GM06990 (cell line): Measurements from ENCODE around the gene LRBA.

ENCODE experiments used
- DNase-seq: peaks from one replicate; pipeline ENCODE4 v3.0.0-alpha.2; 2011; ENCODE audit not compliant: insufficient read length; ENCODE audit errors: extremely low read depth
- H3K27me3 ChIP-seq: replicated peaks from 2 replicates; pipeline ENCODE4 v1.6.0; 2011; ENCODE audit warnings: low read length; ENCODE audit not compliant: control insufficient read depth, insufficient read depth
- H3K36me3 ChIP-seq: 2 replicates; pipeline ENCODE4 v1.5.1; 2011; ENCODE audit warnings: low read length; ENCODE audit not compliant: control insufficient read depth, insufficient read depth
- H3K4me3 ChIP-seq: replicated peaks from 2 replicates; pipeline ENCODE4 v1.5.1; 2011; ENCODE audit warnings: low read depth, mild to moderate bottlenecking, control low read depth, low read length
- TF ChIP-seq, protein P1 (sequence below): IDR thresholded peaks from 2 replicates; pipeline ENCODE4 v1.5.1; 2011; ENCODE audit warnings: low read length, control low read depth, mild to moderate bottlenecking, inconsistent platforms; ENCODE audit not compliant: insufficient read depth, poor library complexity, severe bottlenecking

LRBA gene

DNA sequence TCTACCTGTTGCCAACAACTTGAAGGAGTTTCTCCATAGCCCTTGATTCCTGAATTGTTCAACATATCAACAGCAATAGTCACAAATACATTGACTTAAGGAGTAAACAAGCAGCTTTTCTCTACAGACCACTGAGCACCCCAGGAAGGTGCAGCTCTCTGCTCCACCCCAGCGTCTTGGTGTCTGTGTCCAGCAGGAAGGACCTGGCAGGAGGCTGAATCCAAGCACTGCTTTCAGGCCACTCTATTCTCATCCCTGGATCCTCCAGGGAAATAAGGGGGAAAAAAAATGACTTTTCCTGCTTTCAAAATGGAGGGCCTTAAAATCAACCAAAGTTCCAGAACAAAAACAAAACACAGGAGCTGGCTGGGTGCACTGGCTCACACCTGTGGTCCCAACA, 593.5 kb downstream of the LRBA start:
- TF ChIP-seq, protein P1, sequence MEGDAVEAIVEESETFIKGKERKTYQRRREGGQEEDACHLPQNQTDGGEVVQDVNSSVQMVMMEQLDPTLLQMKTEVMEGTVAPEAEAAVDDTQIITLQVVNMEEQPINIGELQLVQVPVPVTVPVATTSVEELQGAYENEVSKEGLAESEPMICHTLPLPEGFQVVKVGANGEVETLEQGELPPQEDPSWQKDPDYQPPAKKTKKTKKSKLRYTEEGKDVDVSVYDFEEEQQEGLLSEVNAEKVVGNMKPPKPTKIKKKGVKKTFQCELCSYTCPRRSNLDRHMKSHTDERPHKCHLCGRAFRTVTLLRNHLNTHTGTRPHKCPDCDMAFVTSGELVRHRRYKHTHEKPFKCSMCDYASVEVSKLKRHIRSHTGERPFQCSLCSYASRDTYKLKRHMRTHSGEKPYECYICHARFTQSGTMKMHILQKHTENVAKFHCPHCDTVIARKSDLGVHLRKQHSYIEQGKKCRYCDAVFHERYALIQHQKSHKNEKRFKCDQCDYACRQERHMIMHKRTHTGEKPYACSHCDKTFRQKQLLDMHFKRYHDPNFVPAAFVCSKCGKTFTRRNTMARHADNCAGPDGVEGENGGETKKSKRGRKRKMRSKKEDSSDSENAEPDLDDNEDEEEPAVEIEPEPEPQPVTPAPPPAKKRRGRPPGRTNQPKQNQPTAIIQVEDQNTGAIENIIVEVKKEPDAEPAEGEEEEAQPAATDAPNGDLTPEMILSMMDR = no peak
- H3K4me3 ChIP-seq = no peak overlapping the region
- H3K27me3 ChIP-seq = no peaks in the 10 kb centered on the region
- H3K36me3 ChIP-seq = no peaks in the 10 kb centered on the region; the same call in none of the 2 replicates
- no peak for DNase-seq

DNA sequence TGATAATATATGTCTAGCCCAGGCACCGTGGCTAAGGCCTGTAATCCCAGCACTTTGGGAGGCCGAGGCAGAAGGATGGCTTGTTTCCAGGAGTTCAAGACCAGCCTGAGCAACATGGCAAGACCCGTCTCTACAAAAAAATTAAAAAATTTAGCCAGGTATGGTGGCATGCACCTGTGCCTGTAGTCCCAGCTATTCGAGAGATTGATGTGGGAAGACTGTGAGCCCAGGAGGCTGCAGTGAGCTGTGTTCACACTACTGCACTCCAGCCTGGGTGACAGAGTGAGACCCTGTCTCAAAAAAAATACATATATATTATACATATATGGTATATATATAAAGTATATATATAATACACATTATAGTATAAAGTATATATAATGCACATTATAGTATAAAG, 595.1 kb downstream of the LRBA start:
- DNase-seq = no peak
- TF ChIP-seq, protein P1 = no peak

GRCh38 chr4:150418757-150419410, 596.2 kb downstream of the LRBA start:
- no peaks in the 10 kb centered on the region; the same call in none of the 2 replicates for H3K36me3 ChIP-seq
- DNase-seq = no peak
- no peak overlapping the region for H3K4me3 ChIP-seq
- no peaks in the 10 kb centered on the region for H3K27me3 ChIP-seq
- TF ChIP-seq, protein P1 = no peak

More for the DNA sequence above, 595.1 kb downstream of the LRBA start:
- H3K27me3 ChIP-seq = no peaks in the 10 kb centered on the region
- no peaks in the 10 kb centered on the region; the same call in none of the 2 replicates for H3K36me3 ChIP-seq
- no peak overlapping the region for H3K4me3 ChIP-seq

GRCh38 chr4:150415213-150415612, 599.9 kb downstream of the LRBA start:
- no peaks in the 10 kb centered on the region for H3K36me3 ChIP-seq
- no peak overlapping the region for H3K4me3 ChIP-seq
- TF ChIP-seq, protein P1 = no peak
- no peak for DNase-seq
- H3K27me3 ChIP-seq = no peaks in the 10 kb centered on the region

DNA sequence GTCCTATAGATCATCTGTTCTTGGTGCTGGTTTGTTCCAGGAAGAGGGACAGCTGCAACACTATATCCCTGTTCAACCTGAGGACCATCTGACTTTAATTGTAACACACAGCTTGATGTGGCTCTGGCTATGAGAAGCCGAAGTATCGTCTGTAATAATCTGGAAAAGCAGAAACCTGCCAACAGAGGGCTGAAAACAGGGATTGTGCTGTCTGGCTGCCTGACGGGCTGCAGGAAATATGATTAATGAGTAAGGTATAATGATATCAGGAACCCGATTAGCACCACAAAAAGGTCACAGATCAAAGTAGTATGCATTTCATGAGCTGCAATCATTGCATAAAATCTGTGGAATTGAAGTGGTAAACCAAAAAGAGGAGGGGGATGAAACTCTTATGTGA, 603.6 kb downstream of the LRBA start:
- H3K36me3 ChIP-seq = no peaks in the 10 kb centered on the region
- no peaks in the 10 kb centered on the region for H3K27me3 ChIP-seq
- TF ChIP-seq, protein P1 = no peak
- no peak overlapping the region for H3K4me3 ChIP-seq
- DNase-seq = no peak

DNA sequence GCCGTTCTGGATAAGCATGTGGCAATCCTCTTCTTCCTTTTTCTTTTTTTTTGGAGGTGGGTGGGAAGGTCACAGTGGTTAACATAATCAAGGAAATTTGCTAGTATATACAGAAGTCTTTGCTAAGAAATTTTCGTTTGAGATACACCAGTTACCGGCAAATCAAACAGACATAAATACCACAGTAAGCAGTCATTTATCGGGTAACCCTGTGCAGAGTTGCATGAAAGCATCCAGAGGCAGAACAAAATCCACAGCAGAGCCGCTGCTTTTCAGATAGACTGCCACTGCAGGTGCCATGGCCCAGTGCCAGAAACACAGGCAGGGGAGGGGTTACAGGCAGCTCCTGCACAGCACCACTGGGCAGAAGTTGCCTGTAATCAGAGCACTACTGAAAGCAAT, 612.2 kb downstream of the LRBA start:
- TF ChIP-seq, protein P1 = no peak
- Histone ChIP-seq H3K36me3 (no peaks in the 10 kb centered on the region), H3K27me3 (no peaks in the 10 kb centered on the region), H3K4me3 (no peak overlapping the region)
- no peak for DNase-seq
